PFSK-1 (cell line): ENCODE results near the gene COIL. TPM values are rescaled to one million over a fixed set of nuclear protein-coding genes. Genes with fewer than 3 reads are reported as not detected.

Experiments
- FOXP2 ChIP-seq: optimal IDR thresholded peaks from 2 replicates; pipeline ENCODE3; 2011; ENCODE audit warnings: borderline replicate concordance, control low read depth, inconsistent platforms; ENCODE audit not compliant: insufficient read depth; ENCODE audit errors: extremely low read length, extremely low read depth
- POLR2AphosphoS5 ChIP-seq: IDR thresholded peaks from 2 replicates; pipeline ENCODE4 v1.6.1; 2012; ENCODE audit warnings: low read depth, mild to moderate bottlenecking, control low read depth, low read length, moderate library complexity
- REST ChIP-seq, 2 experiments: IDR thresholded peaks; 2 replicates each; pipeline versions ENCODE4 v1.6.1 to v1.8.0; 2011 to 2012; ENCODE audit warnings: low read depth in 2 of 2, low read length in 2 of 2, control low read depth in 1 of 2, inconsistent platforms in 1 of 2, mild to moderate bottlenecking in 1 of 2, moderate library complexity in 1 of 2; ENCODE audit not compliant: insufficient read depth in 1 of 2
- SIN3A ChIP-seq: IDR thresholded peaks from 2 replicates; pipeline ENCODE4 v1.6.1; 2012; ENCODE audit warnings: mild to moderate bottlenecking, low read length, moderate library complexity, borderline replicate concordance; ENCODE audit not compliant: insufficient read depth
- TAF1 ChIP-seq: IDR thresholded peaks from 2 replicates; pipeline ENCODE4 v1.6.1; 2012; ENCODE audit warnings: low read length, control low read depth, borderline replicate concordance; ENCODE audit not compliant: insufficient read depth
- polyA plus RNA-seq: library from polyadenylated mRNA; unstranded; fragments of >200 nt; gene quantifications from one replicate; pipeline ENCODE4 v1.2.1, GENCODE V29; 2012; ENCODE audit warnings: low read depth, missing spikeins; ENCODE audit not compliant: insufficient read length

COIL gene
- 13.9 TPM for polyA plus RNA-seq

GRCh38 chr17:56960596-56961538 lies at the start of gene COIL:
TSS of gene COIL (minus strand) at chr17:56961050. CDS start at chr17:56961019, 31 bp downstream.
- TF ChIP-seq TAF1 (peak; percentile 64; the same call in 1 of the 2 replicates), SIN3A (0 out of 2 replicates have a peak, but pooled peaks have one; percentile 38), FOXP2 (peak; percentile 65), REST (IDR thresholded peaks at IDR 0.05; ENCODE audit: insufficient read depth in 1 of 2, low read depth in 2 of 2, low read length in 2 of 2) (0 out of 4 replicates have a peak, but pooled peaks of 1 of the 2 experiments have one; percentile 39), POLR2AphosphoS5 (peak; percentile 86)

- no peak for TF ChIP-seq FOXP2
- no peak for TF ChIP-seq POLR2AphosphoS5
- no peak for TF ChIP-seq TAF1
- TF ChIP-seq SIN3A, result no peak
- no peak for TF ChIP-seq REST (IDR thresholded peaks at IDR 0.05; ENCODE audit: insufficient read depth in 1 of 2, low read depth in 2 of 2, low read length in 2 of 2)
These were observed 49.6 kb upstream of the COIL start for GRCh38 chr17:57010487-57010886.

GRCh38 chr17:57009737-57010445 lies 49.0 kb upstream of the COIL start:
- TF ChIP-seq POLR2AphosphoS5, result no peak
- no peak for TF ChIP-seq FOXP2
- no peak for TF ChIP-seq REST (IDR thresholded peaks at IDR 0.05; ENCODE audit: insufficient read depth in 1 of 2, low read depth in 2 of 2, low read length in 2 of 2)
- TF ChIP-seq TAF1, result no peak
- no peak for TF ChIP-seq SIN3A

GRCh38 chr17:57008958-57009357 lies 48.1 kb upstream of the COIL start:
- TF ChIP-seq FOXP2 (no peak), REST (IDR thresholded peaks at IDR 0.05; ENCODE audit: insufficient read depth in 1 of 2, low read depth in 2 of 2, low read length in 2 of 2) (no peak)
